ENCODE data around the gene HDAC9.

GRCh38 chr7:19017374-19017773, 521.8 kb downstream of the HDAC9 start:
- TF ChIP-seq CTCF (IDR thresholded peaks at IDR 0.05) (no peak), POLR2A (IDR thresholded peaks at IDR 0.05) (no peak), POLR2AphosphoS5 (IDR thresholded peaks at IDR 0.05; ENCODE audit: insufficient read depth in 1 of 2, low read depth in 1 of 2) (no peak)

All from vagina (tissue), 2 donors.